DMS114 treated with DMSO at 0.1 percent for 48 hours (cell line): ENCODE results near the gene CAMK2B.

Experiments
- DNase-seq: peaks from one replicate; lab custom pipeline; 2025; ENCODE audit not compliant: unreplicated experiment; lab: John Stamatoyannopoulos, UW

CAMK2B gene

GRCh38 chr7:44275957-44276570 lies 49.3 kb downstream of the CAMK2B start:
- DNase-seq: no peak

- no peak for DNase-seq
These were observed 50.2 kb downstream of the CAMK2B start for GRCh38 chr7:44275146-44275545.

GRCh38 chr7:44274623-44274975 lies 50.8 kb downstream of the CAMK2B start:
- no peak for DNase-seq

GRCh38 chr7:44273681-44274622 lies 51.4 kb downstream of the CAMK2B start:
- DNase-seq: no peak

GRCh38 chr7:44272981-44273380 lies 52.4 kb downstream of the CAMK2B start:
- DNase-seq: no peak

- DNase-seq: no peak
These were observed 52.9 kb downstream of the CAMK2B start for GRCh38 chr7:44272456-44272855.

- no peak for DNase-seq
These were observed 55.4 kb downstream of the CAMK2B start for GRCh38 chr7:44269943-44270493.

GRCh38 chr7:44269417-44269816 lies 56.0 kb downstream of the CAMK2B start:
- no peak for DNase-seq

GRCh38 chr7:44268671-44269070 lies 56.7 kb downstream of the CAMK2B start:
- no peak for DNase-seq

GRCh38 chr7:44267719-44268421 lies 57.5 kb downstream of the CAMK2B start:
- DNase-seq: no peak

GRCh38 chr7:44267178-44267577 lies 58.2 kb downstream of the CAMK2B start:
- no peak for DNase-seq

GRCh38 chr7:44266526-44266925 lies 58.9 kb downstream of the CAMK2B start:
- no peak for DNase-seq

GRCh38 chr7:44265728-44266127 lies 59.7 kb downstream of the CAMK2B start:
- no peak for DNase-seq

GRCh38 chr7:44264221-44264931 lies 61.0 kb downstream of the CAMK2B start:
- no peak for DNase-seq

- DNase-seq: no peak
These were observed 61.9 kb downstream of the CAMK2B start for GRCh38 chr7:44263326-44264082.

GRCh38 chr7:44262031-44262430 lies 63.4 kb downstream of the CAMK2B start:
- DNase-seq: no peak

GRCh38 chr7:44261240-44261639 lies 64.2 kb downstream of the CAMK2B start:
- no peak for DNase-seq

GRCh38 chr7:44259547-44260457 lies 65.6 kb downstream of the CAMK2B start:
- DNase-seq: no peak

GRCh38 chr7:44258865-44259546 lies 66.4 kb downstream of the CAMK2B start:
- no peak for DNase-seq
